ENCODE data around the gene UNCX.
"Not testable (repeated sequence)": the region's sequence is repeated elsewhere in the genome, so short reads cannot be mapped to it uniquely, and the experiment has no call there.

Gene UNCX

GRCh38 chr7:1260244-1260635 is 27.6 kb downstream of the UNCX start:
- no peak for DNase-seq

- DNase-seq: not testable (repeated sequence)
Observed at GRCh38 chr7:1261036-1261435, 28.4 kb downstream of the UNCX start.

GRCh38 chr7:1262441-1262840 is 29.8 kb downstream of the UNCX start:
- DNase-seq: no peak

GRCh38 chr7:1263391-1263951 is 30.8 kb downstream of the UNCX start:
- DNase-seq: no peak

GRCh38 chr7:1264345-1265280 is 31.9 kb downstream of the UNCX start:
- DNase-seq: no peak

GRCh38 chr7:1267016-1267900 is 34.6 kb downstream of the UNCX start:
- DNase-seq: no peak

GRCh38 chr7:1268076-1268815 is 35.6 kb downstream of the UNCX start:
- no peak for DNase-seq

GRCh38 chr7:1268866-1269265 is 36.2 kb downstream of the UNCX start:
- DNase-seq: no peak

GRCh38 chr7:1269336-1269890 is 36.7 kb downstream of the UNCX start:
- no peak for DNase-seq

- DNase-seq: no peak
Observed at GRCh38 chr7:1270181-1270580, 37.5 kb downstream of the UNCX start.

GRCh38 chr7:1271046-1271445 is 38.4 kb downstream of the UNCX start:
- no peak for DNase-seq

- DNase-seq: no peak
Observed at GRCh38 chr7:1271656-1272055, 39.0 kb downstream of the UNCX start.

- DNase-seq: not testable (repeated sequence)
Observed at GRCh38 chr7:1272136-1272535, 39.5 kb downstream of the UNCX start.

GRCh38 chr7:1274121-1274875 is 41.6 kb downstream of the UNCX start:
- no peak for DNase-seq

GRCh38 chr7:1274876-1275375 is 42.3 kb downstream of the UNCX start:
- no peak for DNase-seq

GRCh38 chr7:1275451-1276381 is 43.0 kb downstream of the UNCX start:
- no peak for DNase-seq

GRCh38 chr7:1276626-1277175 is 44.0 kb downstream of the UNCX start:
- DNase-seq: no peak

GRCh38 chr7:1278543-1278942 is 45.9 kb downstream of the UNCX start:
- DNase-seq: no peak

- DNase-seq: no peak
Observed at GRCh38 chr7:1279041-1279440, 46.4 kb downstream of the UNCX start.

GRCh38 chr7:1279895-1280294 is 47.2 kb downstream of the UNCX start:
- not testable (repeated sequence) for DNase-seq

Data from right forelimb (tissue), 1 donor.